HG02759 (cell line): ENCODE data around the gene CACNB2.
A peak's percentile ranks its signal among the peaks of the same experiment; 100 is the strongest.
"Not testable (repeated sequence)": the region's sequence is repeated elsewhere in the genome, so short reads cannot be mapped to it uniquely, and the experiment has no call there.

ENCODE experiments used
- ATAC-seq: cut with Tn5 transposase; IDR thresholded peaks from one replicate; pipeline ENCODE4 v1.9.1; 2021; ENCODE audit warnings: mild to moderate bottlenecking, moderate library complexity; ENCODE audit not compliant: unreplicated experiment

Gene CACNB2

GRCh38 chr10:18554479-18554878, 414.3 kb downstream of the CACNB2 start:
- no peak for ATAC-seq

GRCh38 chr10:18556522-18557147, 416.4 kb downstream of the CACNB2 start:
- no peak for ATAC-seq

- ATAC-seq = no peak
These were observed 417.7 kb downstream of the CACNB2 start for GRCh38 chr10:18557960-18558359.

GRCh38 chr10:18561861-18562551, 421.8 kb downstream of the CACNB2 start:
- ATAC-seq = no peak

- ATAC-seq = no peak
These were observed 422.9 kb downstream of the CACNB2 start for GRCh38 chr10:18563003-18563726.

GRCh38 chr10:18565006-18565405, 424.8 kb downstream of the CACNB2 start:
- no peak for ATAC-seq

GRCh38 chr10:18566177-18566576, 426.0 kb downstream of the CACNB2 start:
- no peak for ATAC-seq

GRCh38 chr10:18567343-18567856, 427.2 kb downstream of the CACNB2 start:
- no peak for ATAC-seq

- not testable (repeated sequence) for ATAC-seq
These were observed 430.2 kb downstream of the CACNB2 start for GRCh38 chr10:18570386-18570785.

GRCh38 chr10:18571076-18571475, 430.9 kb downstream of the CACNB2 start:
- no peak for ATAC-seq

- ATAC-seq = no peak
These were observed 431.6 kb downstream of the CACNB2 start for GRCh38 chr10:18571780-18572179.

GRCh38 chr10:18572959-18573561, 432.8 kb downstream of the CACNB2 start:
- ATAC-seq = no peak

GRCh38 chr10:18576586-18576985, 436.4 kb downstream of the CACNB2 start:
- ATAC-seq = no peak

GRCh38 chr10:18577823-18578685, 437.8 kb downstream of the CACNB2 start:
- no peak for ATAC-seq

- peak; percentile 53 for ATAC-seq
These were observed 442.6 kb downstream of the CACNB2 start for GRCh38 chr10:18582803-18583202.

GRCh38 chr10:18583575-18584270, 443.5 kb downstream of the CACNB2 start:
- ATAC-seq = no peak

- ATAC-seq = not testable (repeated sequence)
These were observed 446.4 kb downstream of the CACNB2 start for GRCh38 chr10:18586637-18587036.

- not testable (repeated sequence) for ATAC-seq
These were observed 450.9 kb downstream of the CACNB2 start for GRCh38 chr10:18591141-18591540.
